HG02759 (cell line): ENCODE results near the gene PAXX.

Experiments used
- ATAC-seq: cut with Tn5 transposase; IDR thresholded peaks from one replicate; pipeline ENCODE4 v1.9.1; 2021; ENCODE audit warnings: mild to moderate bottlenecking, moderate library complexity; ENCODE audit not compliant: unreplicated experiment

The PAXX gene

GRCh38 chr9:136980669-136981478, 11.3 kb upstream of the PAXX start:
- no peak for ATAC-seq

GRCh38 chr9:136981588-136982231, 10.5 kb upstream of the PAXX start:
- ATAC-seq, result no peak

- ATAC-seq, result no peak
Observed at GRCh38 chr9:136982232-136983051, 9.8 kb upstream of the PAXX start, which contains the start of gene LCNL1. Gene LCNL1, plus strand, starts transcription at chr9:136982993. Its CDS starts 594 bp downstream, at chr9:136983587.

DNA sequence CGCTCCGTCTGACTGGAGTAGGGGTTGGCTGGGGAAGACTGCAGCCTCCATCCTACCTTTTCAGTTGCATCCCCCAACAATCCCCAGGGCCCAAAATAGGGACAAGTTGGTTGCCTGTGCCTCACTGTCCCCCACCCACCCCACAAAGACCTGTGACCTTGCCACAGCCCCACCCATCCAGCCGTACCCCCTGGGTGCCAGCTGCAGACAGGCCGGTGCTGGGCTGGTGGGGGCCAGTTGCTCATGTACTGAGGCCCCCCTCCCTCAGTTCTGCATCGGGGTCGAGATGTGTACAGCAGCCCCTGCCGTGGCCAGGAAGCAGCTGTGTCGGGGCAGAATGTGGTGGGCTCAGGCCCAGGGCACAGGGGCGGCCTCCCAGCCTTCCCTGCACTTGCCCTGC, 9.1 kb upstream of the PAXX start:
- no peak for ATAC-seq

DNA sequence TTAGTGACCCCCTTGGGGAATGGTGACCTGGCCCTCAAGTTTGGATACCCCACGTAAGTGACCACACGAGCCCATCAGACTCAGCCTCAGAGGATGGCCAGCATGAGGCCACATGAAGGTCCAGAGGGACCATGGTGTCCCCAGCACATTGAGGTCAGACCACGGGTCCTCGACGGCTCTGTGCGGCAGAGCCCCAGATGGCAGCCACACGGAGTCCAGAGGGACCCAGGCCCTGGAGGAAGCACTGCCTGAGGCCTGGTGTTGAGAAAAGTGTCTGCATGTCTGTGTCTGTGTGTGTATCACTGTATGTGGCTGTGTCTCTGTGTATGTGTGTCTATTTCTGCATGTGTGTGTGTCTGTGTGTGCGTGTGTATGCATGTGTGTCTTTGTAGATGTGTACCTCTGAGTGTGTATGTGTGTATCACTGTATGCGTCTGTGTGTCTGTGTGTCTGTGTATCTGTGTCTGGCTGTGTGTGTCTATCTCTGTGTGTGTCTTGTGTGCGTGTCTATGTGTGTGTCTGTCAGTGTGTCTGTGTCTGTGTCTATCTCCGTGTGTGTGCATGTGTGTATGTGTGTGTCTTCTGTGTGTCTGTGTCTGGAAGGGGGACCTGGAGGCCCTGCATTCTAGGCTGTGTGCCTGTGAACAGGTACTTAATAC, 8.4 kb upstream of the PAXX start:
- ATAC-seq, result no peak

DNA sequence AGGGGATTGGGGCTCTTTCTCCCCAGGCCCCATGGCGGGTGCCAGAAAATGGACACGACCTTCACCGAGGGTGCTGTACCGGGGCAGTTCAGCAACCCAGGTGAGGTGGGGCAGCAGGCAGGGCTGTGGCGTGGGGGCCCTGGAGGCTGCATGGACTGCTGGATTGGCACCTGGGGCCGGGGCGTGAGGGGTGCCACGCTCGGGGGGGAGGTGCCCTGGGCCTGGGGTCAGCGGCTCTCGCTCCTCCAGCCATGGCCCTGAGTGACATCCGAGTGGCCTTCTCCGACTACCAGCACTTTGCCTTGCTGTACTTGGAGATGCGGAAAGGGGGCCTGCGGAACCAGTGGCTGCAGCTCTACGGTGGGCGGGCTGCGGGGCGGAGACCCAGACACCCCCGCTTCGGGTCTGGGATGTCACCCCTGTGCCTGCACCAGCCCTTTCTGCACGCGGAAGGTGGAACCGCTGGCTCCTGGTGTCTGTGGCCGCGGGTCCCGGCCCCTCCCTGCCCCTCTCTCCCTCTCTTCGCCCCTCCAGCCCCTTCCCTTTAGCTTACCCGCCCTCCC, 7.7 kb upstream of the PAXX start:
- no peak for ATAC-seq

DNA sequence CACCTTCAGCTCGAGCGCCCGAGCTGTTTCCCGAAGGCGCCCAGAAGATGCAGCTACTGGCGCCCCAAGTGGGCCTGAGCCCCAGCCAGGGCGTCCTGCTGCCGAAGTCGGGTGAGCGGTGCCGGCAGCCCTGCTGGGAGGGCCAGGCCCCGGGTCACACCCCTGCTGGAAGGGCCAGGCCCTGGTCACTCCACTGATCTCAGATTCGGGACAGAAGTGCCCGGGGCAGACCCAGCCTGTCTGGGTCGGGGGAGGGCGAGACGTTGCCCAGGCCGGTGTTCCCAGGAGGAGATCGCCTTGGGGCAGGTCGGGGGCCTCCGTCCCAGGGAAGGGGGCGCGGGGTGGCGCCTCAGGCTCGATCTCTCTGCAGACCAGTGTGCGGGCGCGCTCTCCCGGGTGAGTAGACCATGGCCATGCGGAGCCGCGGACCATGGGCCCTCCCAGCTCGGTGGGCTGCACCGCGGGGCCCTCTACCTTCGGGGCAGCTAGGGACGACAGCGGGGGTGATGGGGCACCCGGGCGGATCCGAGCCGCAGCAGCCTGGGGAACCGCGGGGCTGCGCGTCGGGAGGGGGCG, 7.1 kb upstream of the PAXX start:
- ATAC-seq, result no peak

DNA sequence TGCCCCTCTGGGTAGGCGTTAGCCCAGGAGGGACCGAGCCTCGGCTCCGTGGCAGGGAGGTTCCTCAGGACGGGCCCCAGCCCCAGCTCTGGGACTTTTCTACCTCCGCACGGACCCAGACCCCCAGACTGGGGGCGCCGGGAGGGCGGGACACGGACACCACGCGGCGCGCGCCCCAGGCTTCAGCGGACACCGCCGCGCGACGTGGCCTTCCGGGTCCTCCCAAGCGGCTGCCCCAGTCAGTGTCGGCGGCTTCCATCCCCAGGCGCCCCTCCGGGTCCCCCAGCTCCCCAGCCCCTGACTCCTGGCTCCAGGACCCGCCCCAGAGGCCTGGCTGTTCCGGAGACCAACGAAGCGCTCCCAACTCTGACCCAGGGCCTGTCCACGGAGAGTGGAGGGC, 6.4 kb upstream of the PAXX start:
- no peak for ATAC-seq

DNA sequence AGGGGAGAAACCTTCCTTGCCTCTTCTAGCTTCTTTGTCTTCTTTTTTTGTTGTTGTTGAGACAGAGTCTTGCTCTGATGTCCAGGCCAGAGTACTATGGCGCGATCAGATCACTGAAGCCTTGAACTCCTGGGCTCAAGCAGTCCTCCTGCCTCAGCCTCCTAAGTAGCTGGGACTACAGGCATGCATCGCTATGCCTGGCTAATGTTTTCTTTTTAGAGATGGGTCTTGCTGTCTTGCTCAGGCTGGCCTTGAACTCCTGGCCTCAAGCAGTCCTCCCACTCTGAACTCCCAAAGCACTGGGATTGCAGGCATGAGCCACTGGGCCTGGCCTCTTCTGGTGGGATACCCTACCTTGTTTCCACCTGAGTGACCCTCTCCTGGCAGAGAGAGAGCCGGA, 3.4 kb upstream of the PAXX start:
- ATAC-seq, result no peak

DNA sequence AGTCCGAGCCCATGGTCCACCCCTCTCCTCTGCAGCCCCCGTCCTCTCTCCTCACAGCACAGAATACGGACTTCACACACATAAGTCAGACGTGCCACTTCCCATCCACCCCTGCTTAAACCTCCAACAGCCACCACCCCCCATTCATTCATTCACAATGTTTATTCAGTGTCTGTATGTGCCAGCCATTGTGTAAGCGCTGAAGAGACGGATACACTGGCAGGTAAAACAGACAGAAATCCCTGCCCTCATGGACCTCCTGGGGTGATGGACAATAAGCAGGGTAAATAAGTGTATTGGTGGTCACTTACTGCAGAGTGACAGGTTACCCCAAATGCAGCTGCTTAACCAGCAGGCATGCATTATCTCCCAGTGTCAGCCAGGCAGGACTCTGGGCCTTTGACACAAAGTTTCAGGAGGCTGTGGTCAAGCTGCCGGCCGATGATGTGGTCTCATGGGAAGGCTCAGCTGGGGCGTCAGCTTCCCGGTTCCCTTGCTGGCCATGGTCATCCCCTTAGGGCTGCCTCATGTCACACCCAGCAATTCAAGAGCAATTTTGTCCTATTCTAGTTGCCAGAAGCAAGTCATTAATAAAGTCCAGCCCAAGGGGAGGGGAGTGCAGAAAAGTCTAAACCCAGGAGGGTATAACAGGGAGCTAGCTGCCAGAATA, 1.8 kb upstream of the PAXX start:
- ATAC-seq, result no peak

GRCh38 chr9:136992819-136993369, 672 bp downstream of the PAXX start:
- no peak for ATAC-seq

DNA sequence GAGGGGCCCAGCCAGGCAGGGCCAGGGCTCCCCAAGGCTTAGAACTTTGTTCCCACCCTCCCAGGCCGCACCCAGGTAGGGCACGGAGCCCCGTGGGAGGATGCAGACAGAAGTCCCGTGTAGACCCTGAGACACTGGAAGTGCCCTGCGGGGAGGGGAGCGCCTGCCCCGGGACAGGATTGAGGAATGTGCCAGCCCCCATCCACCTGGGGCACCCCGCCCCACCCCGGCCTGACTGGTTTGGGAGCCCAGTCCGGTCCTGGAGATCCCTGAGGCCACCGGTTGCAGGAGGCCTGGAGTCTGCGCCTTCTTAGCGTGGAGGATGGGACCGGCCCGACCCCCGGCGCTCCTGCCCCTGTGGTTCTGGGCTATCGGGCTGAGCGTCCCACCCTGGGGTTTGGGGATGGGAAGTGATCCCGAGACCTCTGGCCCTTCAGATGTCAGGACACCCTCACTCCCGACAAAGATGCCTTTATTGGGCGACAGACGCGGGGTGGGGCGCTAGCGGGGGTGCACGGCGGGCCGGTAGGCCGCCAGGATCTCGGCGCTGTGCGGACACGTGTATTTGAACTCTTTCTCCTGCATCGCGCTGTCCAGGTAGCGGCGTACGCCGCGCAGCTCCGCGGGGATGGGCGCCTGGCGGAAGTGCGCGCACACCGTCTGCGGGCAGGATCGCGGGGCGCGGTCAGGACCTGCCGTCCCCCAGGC, 2.1 kb downstream of the PAXX start:
- ATAC-seq, result no peak

DNA sequence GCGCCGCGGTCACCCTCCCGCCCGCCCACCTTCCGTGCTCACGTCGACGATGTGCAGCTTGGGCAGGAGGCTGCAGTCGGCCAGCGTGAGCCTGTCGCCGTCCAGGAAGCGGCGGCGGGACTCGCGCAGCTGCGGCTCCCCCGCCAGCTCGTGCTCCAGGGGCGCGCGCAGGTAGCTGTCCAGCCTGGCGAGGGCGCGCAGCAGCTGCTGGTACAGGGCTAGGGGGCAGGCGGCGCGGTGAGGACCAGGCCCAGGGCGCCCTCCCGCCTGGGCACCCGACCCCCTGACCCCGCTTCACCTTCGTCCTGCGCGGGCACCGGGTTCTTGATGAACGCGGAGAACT, 2.6 kb downstream of the PAXX start:
- ATAC-seq, result no peak

- ATAC-seq, result no peak
Observed at GRCh38 chr9:136995362-136995761, 3.1 kb downstream of the PAXX start.

DNA sequence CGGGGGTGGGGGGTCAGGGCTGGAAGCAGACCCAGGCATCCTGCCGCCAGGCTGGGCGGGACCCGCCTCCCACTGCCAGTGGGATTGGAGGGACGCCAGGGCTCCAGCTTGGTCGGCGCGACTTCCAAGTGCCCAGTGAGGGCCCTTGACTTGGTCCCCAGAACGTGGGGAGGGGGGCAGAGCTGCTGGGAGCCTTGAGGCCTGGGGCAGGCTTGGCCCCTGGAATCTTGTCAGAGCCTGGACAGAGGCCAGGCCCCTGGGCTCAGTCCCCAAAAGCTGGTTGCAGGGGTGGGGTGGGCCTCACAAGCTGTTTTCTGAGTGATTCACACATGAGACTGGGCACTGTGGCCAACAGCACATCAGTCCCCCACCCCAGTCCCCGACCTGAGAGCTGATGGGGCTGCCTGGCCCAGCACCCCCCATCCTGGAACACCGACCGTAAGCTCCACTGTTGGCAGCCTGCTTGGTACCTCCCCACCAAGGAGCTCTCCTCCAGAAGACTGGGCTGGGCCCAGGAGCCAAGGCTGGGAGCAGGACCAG, 3.6 kb downstream of the PAXX start:
- ATAC-seq, result no peak

- no peak for ATAC-seq
Observed at GRCh38 chr9:136996361-136997292, 4.4 kb downstream of the PAXX start, which contains the start of gene CLIC3. Gene CLIC3, minus strand, starts transcription at chr9:136996568. Its CDS starts 25 bp downstream, at chr9:136996543.

DNA sequence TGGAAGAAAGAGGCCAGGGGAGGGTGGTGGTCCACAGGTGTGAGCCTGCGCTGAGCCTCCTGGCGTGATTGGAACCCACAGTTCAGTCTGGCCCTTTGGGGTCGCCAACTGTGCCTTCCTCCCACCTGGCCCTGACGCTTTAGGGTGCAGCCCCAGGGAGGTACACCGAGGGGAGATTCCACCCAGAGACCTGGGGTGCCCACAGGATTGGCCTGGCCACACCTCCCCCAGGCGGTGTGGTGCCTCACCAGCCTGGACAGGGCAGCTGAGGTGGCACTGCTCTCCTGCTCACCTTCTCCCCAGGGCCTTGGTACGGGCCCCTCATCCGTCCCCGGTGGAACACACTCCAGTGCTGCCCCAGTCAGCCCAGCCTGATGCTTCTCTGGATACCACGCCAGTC, 5.1 kb downstream of the PAXX start:
- no peak for ATAC-seq

GRCh38 chr9:136997830-136998234, 5.6 kb downstream of the PAXX start:
- ATAC-seq, result no peak
